Smooth muscle cell (in vitro differentiated cells): ENCODE results near the gene CACNA1E. TPM values are rescaled to one million over a fixed set of nuclear protein-coding genes. Genes with fewer than 3 reads are reported as not detected.

Experiments used
- DNase-seq: peaks from one replicate; lab custom pipeline; 2025; ENCODE audit not compliant: unreplicated experiment; lab: John Stamatoyannopoulos, UW
- H2AFZ ChIP-seq: fragments of 200-600 bp; sonication (generic); 2 replicates; pipeline ENCODE4 v1.6.0; 2016; ENCODE audit warnings: antibody characterized with exemption, low read depth, mild to moderate bottlenecking
- H3F3A ChIP-seq: fragments of 200-600 bp; sonication (generic); 2 replicates; pipeline ENCODE4 v1.6.0; 2017; ENCODE audit warnings: antibody characterized with exemption, low read depth
- H3K27ac ChIP-seq: fragments of 200-600 bp; sonication (generic); 2 replicates; pipeline ENCODE4 v1.5.1; 2016; ENCODE audit warnings: low read depth, mild to moderate bottlenecking
- H3K27me3 ChIP-seq: fragments of 200-600 bp; sonication (generic); 2 replicates; pipeline ENCODE4 v1.6.1; 2016; ENCODE audit warnings: low read depth, mild to moderate bottlenecking
- H3K36me3 ChIP-seq: fragments of 200-600 bp; sonication (generic); 2 replicates; pipeline ENCODE4 v1.5.1; 2016; ENCODE audit warnings: low read depth
- H3K4me1 ChIP-seq: fragments of 200-600 bp; sonication (generic); 2 replicates; pipeline ENCODE4 v1.5.1; 2016; ENCODE audit warnings: low read depth
- H3K4me2 ChIP-seq: fragments of 200-600 bp; sonication (generic); 2 replicates; pipeline ENCODE4 v1.6.0; 2016; ENCODE audit warnings: mild to moderate bottlenecking
- H3K4me3 ChIP-seq: fragments of 200-600 bp; sonication (generic); 2 replicates; pipeline ENCODE4 v1.5.1; 2016; ENCODE audit warnings: mild to moderate bottlenecking
- H3K79me2 ChIP-seq: fragments of 200-600 bp; sonication (generic); 2 replicates; pipeline ENCODE4 v1.6.0; 2016; ENCODE audit warnings: low read depth, mild to moderate bottlenecking
- H3K9ac ChIP-seq: fragments of 200-600 bp; sonication (generic); 2 replicates; pipeline ENCODE4 v1.6.0; 2016; ENCODE audit warnings: low read depth
- H3K9me3 ChIP-seq: fragments of 200-600 bp; sonication (generic); replicated peaks from 2 replicates; pipeline ENCODE4 v1.5.1; 2016; ENCODE audit warnings: low read depth
- H4K20me1 ChIP-seq: fragments of 200-600 bp; sonication (generic); 2 replicates; pipeline ENCODE4 v1.6.0; 2016; ENCODE audit warnings: low read depth
- WGBS: methylation state at CpG from one replicate; pipeline ENCODE4 v1.1.7; 2016; ENCODE audit warnings: low lambda C conversion rate; 5-methylcytosine and 5-hydroxymethylcytosine counted together
- polyA plus RNA-seq: library from polyadenylated mRNA; unstranded; fragments of >200 nt; fragmentation: Nextera tagmentation; extraction: Ambion mirVana; gene quantifications from 2 replicates; pipeline ENCODE4 v1.2.1, GENCODE V29; 2016
- total RNA-seq: library from RNA; depleted of rRNA; stranded (reverse); fragments of >200 nt; gene quantifications from 2 replicates; pipeline ENCODE4 v1.2.3, GENCODE V29; 2014
- TF ChIP-seq, protein P1 (sequence below): fragments of 200-600 bp; sonication (generic); IDR thresholded peaks from 2 replicates; pipeline ENCODE4 v1.5.1; 2017; ENCODE audit warnings: borderline replicate concordance, mild to moderate bottlenecking, antibody characterized with exemption; ENCODE audit not compliant: insufficient read depth, poor library complexity, severe bottlenecking

Gene CACNA1E
- total and polyA plus RNA-seq, 2 experiments from 2014 or later: not detected

DNA sequence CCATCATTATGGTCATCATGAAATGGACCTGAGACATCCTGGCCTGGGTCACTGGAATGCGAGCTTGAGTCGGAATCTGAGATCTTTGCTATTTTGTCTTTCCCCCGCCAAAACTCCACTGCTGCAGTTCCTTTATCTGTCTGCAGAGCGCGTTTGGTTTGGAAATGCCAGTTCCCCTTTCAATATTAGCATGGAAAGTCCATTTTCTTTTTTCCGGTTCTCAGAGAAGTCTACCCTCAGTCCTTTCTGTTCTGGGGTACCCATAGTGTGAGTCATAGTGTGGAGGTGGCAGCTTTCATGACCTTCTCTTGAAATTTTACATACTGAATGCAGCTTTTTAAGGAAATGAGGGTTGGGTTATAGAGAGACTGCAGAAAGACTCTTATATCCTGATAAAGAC lies 14.6 kb downstream of the CACNA1E start:
- no peak overlapping the region for H2AFZ ChIP-seq
- H3K4me3 ChIP-seq: no peak overlapping the region
- no peaks in the 10 kb centered on the region for H3K4me1 ChIP-seq
- DNase-seq: no peak
- H3K9ac ChIP-seq: no peak overlapping the region
- H3F3A ChIP-seq: no peaks in the 10 kb centered on the region
- no peaks in the 10 kb centered on the region for H3K36me3 ChIP-seq
- no peak overlapping the region for H3K27ac ChIP-seq
- TF ChIP-seq, protein P1, sequence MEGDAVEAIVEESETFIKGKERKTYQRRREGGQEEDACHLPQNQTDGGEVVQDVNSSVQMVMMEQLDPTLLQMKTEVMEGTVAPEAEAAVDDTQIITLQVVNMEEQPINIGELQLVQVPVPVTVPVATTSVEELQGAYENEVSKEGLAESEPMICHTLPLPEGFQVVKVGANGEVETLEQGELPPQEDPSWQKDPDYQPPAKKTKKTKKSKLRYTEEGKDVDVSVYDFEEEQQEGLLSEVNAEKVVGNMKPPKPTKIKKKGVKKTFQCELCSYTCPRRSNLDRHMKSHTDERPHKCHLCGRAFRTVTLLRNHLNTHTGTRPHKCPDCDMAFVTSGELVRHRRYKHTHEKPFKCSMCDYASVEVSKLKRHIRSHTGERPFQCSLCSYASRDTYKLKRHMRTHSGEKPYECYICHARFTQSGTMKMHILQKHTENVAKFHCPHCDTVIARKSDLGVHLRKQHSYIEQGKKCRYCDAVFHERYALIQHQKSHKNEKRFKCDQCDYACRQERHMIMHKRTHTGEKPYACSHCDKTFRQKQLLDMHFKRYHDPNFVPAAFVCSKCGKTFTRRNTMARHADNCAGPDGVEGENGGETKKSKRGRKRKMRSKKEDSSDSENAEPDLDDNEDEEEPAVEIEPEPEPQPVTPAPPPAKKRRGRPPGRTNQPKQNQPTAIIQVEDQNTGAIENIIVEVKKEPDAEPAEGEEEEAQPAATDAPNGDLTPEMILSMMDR: no peak
- H3K79me2 ChIP-seq: no peaks in the 10 kb centered on the region
- no peaks in the 10 kb centered on the region for H3K9me3 ChIP-seq
- H4K20me1 ChIP-seq: no peaks in the 10 kb centered on the region
- H3K4me2 ChIP-seq: no peak overlapping the region
- 70% methylated on average over 6 of the region's 6 CpGs for WGBS
- H3K27me3 ChIP-seq: peaks cover 13% of the 10 kb centered on the region

DNA sequence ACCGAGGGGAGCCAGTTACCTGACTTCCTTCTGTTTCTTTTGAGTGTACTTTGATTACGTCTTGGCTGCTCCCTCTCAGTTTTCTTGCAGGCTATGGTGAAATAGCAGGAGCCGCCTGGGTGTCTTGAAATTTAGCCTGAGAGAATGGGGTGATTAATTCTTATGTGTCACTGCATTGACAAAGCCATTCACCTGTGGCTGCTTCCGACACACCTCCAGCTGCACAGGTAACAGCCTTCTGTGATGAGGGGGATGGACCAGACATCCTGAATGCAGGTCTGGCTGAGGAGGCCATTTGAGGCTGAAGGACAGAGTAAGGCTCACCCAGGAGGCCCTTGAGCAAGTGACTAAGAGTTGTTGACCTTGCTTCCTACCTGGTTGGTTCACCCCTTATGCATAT lies 16.5 kb downstream of the CACNA1E start:
- H3K79me2 ChIP-seq: no peaks in the 10 kb centered on the region
- no peaks in the 10 kb centered on the region for H3F3A ChIP-seq
- 85% methylated on average over 4 of the region's 4 CpGs for WGBS
- H3K9ac ChIP-seq: no peak overlapping the region
- H2AFZ ChIP-seq: no peak overlapping the region
- DNase-seq: no peak
- H3K4me1 ChIP-seq: no peaks in the 10 kb centered on the region
- no peak overlapping the region for H3K4me2 ChIP-seq
- TF ChIP-seq, protein P1: no peak
- no peak overlapping the region for H3K27ac ChIP-seq
- no peak overlapping the region for H3K4me3 ChIP-seq
- H3K36me3 ChIP-seq: no peaks in the 10 kb centered on the region
- peaks cover 8% of the 10 kb centered on the region for H3K27me3 ChIP-seq
- no peaks in the 10 kb centered on the region for H4K20me1 ChIP-seq
- no peaks in the 10 kb centered on the region for H3K9me3 ChIP-seq

DNA sequence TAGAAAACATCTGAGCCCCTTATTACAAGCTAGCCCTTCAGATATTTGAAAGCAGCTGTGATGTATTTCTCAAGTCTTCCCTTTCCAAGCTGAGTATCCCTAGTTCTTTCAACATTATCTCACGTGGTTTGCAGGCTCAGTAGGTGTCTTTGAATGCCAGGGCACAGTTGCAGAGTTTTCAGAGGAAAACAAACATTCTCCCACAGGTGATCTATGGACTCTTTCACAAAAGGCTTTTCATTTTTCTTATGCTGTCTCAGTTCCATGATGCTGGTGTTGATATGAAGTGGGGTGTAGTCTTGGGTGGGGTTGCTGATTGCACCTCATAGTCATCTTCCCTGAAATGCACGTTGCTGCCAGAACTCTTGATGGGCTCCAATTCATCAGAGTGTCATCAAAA lies 17.3 kb downstream of the CACNA1E start:
- H3K27ac ChIP-seq: no peak overlapping the region

DNA sequence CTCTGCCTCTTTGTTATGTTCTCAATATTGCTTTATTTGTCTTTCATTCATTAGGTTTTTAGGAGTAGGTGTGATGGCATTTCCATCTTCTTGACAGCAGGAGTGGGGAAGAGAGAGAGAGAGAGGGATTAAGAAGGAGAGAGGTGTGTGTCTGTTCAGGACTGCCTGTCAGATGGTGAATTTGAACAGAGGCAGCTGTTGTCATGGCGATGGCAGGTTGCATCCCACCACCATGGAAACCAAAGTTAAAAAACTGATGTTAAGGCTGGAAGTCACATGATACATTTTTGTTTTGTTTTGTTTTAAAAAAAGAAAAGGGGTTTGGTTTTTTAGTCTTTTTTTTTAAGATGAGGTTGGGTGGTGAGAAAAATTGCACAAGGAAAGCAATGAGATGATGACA lies 18.3 kb downstream of the CACNA1E start:
- Histone ChIP-seq H3K27ac (no peak overlapping the region), H2AFZ (no peak overlapping the region), H3K79me2 (no peaks in the 10 kb centered on the region), H3K4me1 (no peaks in the 10 kb centered on the region), H3F3A (no peaks in the 10 kb centered on the region), H3K27me3 (peaks cover 4% of the 10 kb centered on the region), H3K4me2 (no peak overlapping the region), H3K36me3 (no peaks in the 10 kb centered on the region), H3K9me3 (no peaks in the 10 kb centered on the region), H4K20me1 (no peaks in the 10 kb centered on the region), H3K9ac (no peak overlapping the region), H3K4me3 (no peak overlapping the region)
- TF ChIP-seq, protein P1: no peak
- 88% methylated on average over 1 of the region's 1 CpG for WGBS
- DNase-seq: no peak

More for the DNA sequence above, 17.3 kb downstream of the CACNA1E start:
- H2AFZ ChIP-seq: no peak overlapping the region
- peaks cover 4% of the 10 kb centered on the region for H3K27me3 ChIP-seq
- no peaks in the 10 kb centered on the region for H3F3A ChIP-seq
- no peaks in the 10 kb centered on the region for H3K9me3 ChIP-seq
- TF ChIP-seq, protein P1: no peak
- H3K4me1 ChIP-seq: no peaks in the 10 kb centered on the region
- no peak overlapping the region for H3K4me3 ChIP-seq
- no peak overlapping the region for H3K4me2 ChIP-seq
- DNase-seq: no peak
- no peaks in the 10 kb centered on the region for H3K36me3 ChIP-seq
- no peaks in the 10 kb centered on the region for H4K20me1 ChIP-seq
- WGBS: 62% methylated on average over 2 of the region's 2 CpGs
- H3K79me2 ChIP-seq: no peaks in the 10 kb centered on the region
- no peak overlapping the region for H3K9ac ChIP-seq
